Fibroblast of mammary gland (primary cell): ENCODE results near the gene B3GAT1.

Experiments used
- DNase-seq: peaks from one replicate; pipeline ENCODE4 v3.0.0-alpha.2; 2010; ENCODE audit warnings: low read depth
- H3K4me3 ChIP-seq: 2 replicates; pipeline ENCODE4 v1.5.1; 2011; ENCODE audit warnings: low read depth, mild to moderate bottlenecking, low read length, moderate library complexity; ENCODE audit not compliant: control insufficient read depth
- CTCF ChIP-seq: conservative IDR thresholded peaks from 2 replicates; pipeline ENCODE4 v1.5.1; 2011; ENCODE audit warnings: low read depth, low read length, inconsistent platforms; ENCODE audit not compliant: control insufficient read depth, insufficient read depth

The B3GAT1 gene

GRCh38 chr11:134405841-134406240 is 6.2 kb downstream of the B3GAT1 start:
- H3K4me3 ChIP-seq = no peak overlapping the region
- TF ChIP-seq CTCF = no peak
- DNase-seq = no peak

GRCh38 chr11:134405436-134405835 is 6.6 kb downstream of the B3GAT1 start:
- TF ChIP-seq CTCF = no peak
- H3K4me3 ChIP-seq = no peak overlapping the region
- DNase-seq = no peak

- no peak for TF ChIP-seq CTCF
- DNase-seq = no peak
- H3K4me3 ChIP-seq = no peak overlapping the region
Measured at GRCh38 chr11:134404575-134405341, 7.3 kb downstream of the B3GAT1 start.

GRCh38 chr11:134402910-134403309 is 9.1 kb downstream of the B3GAT1 start:
- DNase-seq = no peak
- H3K4me3 ChIP-seq = no peak overlapping the region
- no peak for TF ChIP-seq CTCF

GRCh38 chr11:134401825-134402809 is 9.9 kb downstream of the B3GAT1 start:
- DNase-seq = no peak
- H3K4me3 ChIP-seq = no peak overlapping the region
- no peak for TF ChIP-seq CTCF

GRCh38 chr11:134399996-134400395 is 12.0 kb downstream of the B3GAT1 start:
- H3K4me3 ChIP-seq = no peak overlapping the region
- no peak for DNase-seq
- no peak for TF ChIP-seq CTCF
